Liver (tissue), 3 donors: ENCODE results near the gene NSDHL.

Experiments used
- ATF3 ChIP-seq: IDR thresholded peaks from 2 replicates; pipeline ENCODE4 v1.6.1; 2016; ENCODE audit warnings: antibody characterized with exemption
- CTCF ChIP-seq: fragments of 150-350 bp; IDR thresholded peaks from 2 replicates; pipeline ENCODE4 v1.5.1; 2017; ENCODE audit warnings: improper control_type of control experiment, low read depth, low read length; ENCODE audit not compliant: missing input control
- GABPA ChIP-seq, 2 donors: IDR thresholded peaks in 1 of 2; conservative IDR thresholded peaks in 1 of 2; 2 replicates each; pipeline ENCODE4 v1.6.1; 2016; ENCODE audit warnings: antibody characterized with exemption in 2 of 2, mild to moderate bottlenecking in 1 of 2, moderate library complexity in 1 of 2
- HNF4G ChIP-seq: IDR thresholded peaks from 2 replicates; pipeline ENCODE4 v1.6.1; 2016; ENCODE audit warnings: antibody characterized with exemption
- MAX ChIP-seq: IDR thresholded peaks from 2 replicates; pipeline ENCODE4 v1.6.1; 2016; ENCODE audit warnings: antibody characterized with exemption
- NR2F2 ChIP-seq: IDR thresholded peaks from 2 replicates; pipeline ENCODE4 v1.6.1; 2016; ENCODE audit warnings: antibody characterized with exemption
- REST ChIP-seq: IDR thresholded peaks from 2 replicates; pipeline ENCODE4 v1.6.1; 2016; ENCODE audit warnings: antibody characterized with exemption, mild to moderate bottlenecking
- SP1 ChIP-seq: IDR thresholded peaks from 2 replicates; pipeline ENCODE4 v1.6.1; 2018; ENCODE audit warnings: antibody characterized with exemption, mild to moderate bottlenecking
- ZBTB33 ChIP-seq: IDR thresholded peaks from 2 replicates; pipeline ENCODE4 v1.6.1; 2016; ENCODE audit warnings: antibody characterized with exemption
- donor health status: healthy.
- donor health status: healthy.

GRCh38 chrX:152892999-152893891 is 62.4 kb downstream of the NSDHL start:
- TF ChIP-seq REST = no peak
- no peak for TF ChIP-seq SP1
- TF ChIP-seq CTCF = no peak
- TF ChIP-seq GABPA (IDR thresholded peaks at IDR 0.05 in 1 of 2, conservative IDR thresholded peaks at IDR 0.05 in 1 of 2) = no peak
- no peak for TF ChIP-seq ZBTB33
- no peak for TF ChIP-seq ATF3
- TF ChIP-seq MAX = no peak
- TF ChIP-seq NR2F2 = no peak
- no peak for TF ChIP-seq HNF4G
